NCI-H2029 treated with DMSO at 0.1 percent for 48 hours (cell line): Measurements from ENCODE around the gene GAGE12E.
"Not testable (repeated sequence)": the region's sequence is repeated elsewhere in the genome, so short reads cannot be mapped to it uniquely, and the experiment has no call there.

Experiments
- DNase-seq: peaks from one replicate; lab custom pipeline; 2025; lab: John Stamatoyannopoulos, UW

Gene GAGE12E, protein sequence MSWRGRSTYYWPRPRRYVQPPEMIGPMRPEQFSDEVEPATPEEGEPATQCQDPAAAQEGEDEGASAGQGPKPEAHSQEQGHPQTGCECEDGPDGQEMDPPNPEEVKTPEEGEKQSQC

DNA sequence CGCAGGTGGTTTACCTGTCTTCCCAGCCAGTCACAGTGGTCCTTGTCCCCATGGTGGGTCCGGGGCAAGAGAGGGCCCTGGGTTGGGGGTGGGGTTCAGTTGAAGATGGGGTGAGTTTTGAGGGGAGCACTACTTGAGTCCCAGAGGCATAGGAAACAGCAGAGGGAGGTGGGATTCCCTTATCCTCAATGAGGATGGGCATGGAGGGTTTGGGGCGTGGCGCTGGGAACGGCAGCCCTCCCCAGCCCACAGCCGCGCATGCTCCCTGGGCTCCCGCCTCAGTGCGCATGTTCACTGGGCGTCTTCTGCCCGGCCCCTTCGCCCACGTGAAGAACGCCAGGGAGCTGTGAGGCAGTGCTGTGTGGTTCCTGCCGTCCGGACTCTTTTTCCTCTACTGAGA, at the start of gene GAGE12E:
Gene GAGE12E (plus strand): TSS at position 301 of the 400 bp plus-strand sequence. CDS start 1,155 bp downstream, outside the sequence.
- not testable (repeated sequence) for DNase-seq

DNA sequence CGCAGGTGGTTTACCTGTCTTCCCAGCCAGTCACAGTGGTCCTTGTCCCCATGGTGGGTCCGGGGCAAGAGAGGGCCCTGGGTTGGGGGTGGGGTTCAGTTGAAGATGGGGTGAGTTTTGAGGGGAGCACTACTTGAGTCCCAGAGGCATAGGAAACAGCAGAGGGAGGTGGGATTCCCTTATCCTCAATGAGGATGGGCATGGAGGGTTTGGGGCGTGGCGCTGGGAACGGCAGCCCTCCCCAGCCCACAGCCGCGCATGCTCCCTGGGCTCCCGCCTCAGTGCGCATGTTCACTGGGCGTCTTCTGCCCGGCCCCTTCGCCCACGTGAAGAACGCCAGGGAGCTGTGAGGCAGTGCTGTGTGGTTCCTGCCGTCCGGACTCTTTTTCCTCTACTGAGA, 19.2 kb upstream of the GAGE12E start, which contains the start of gene GAGE12C:
Gene GAGE12C (plus strand): TSS at position 301 of the 400 bp plus-strand sequence. CDS start 1,155 bp downstream, outside the sequence.
- DNase-seq, result not testable (repeated sequence)

DNA sequence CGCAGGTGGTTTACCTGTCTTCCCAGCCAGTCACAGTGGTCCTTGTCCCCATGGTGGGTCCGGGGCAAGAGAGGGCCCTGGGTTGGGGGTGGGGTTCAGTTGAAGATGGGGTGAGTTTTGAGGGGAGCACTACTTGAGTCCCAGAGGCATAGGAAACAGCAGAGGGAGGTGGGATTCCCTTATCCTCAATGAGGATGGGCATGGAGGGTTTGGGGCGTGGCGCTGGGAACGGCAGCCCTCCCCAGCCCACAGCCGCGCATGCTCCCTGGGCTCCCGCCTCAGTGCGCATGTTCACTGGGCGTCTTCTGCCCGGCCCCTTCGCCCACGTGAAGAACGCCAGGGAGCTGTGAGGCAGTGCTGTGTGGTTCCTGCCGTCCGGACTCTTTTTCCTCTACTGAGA, 9.7 kb upstream of the GAGE12E start, which contains the start of gene GAGE12D:
Gene GAGE12D (plus strand): TSS at position 301 of the 400 bp plus-strand sequence. CDS start 1,155 bp downstream, outside the sequence.
- not testable (repeated sequence) for DNase-seq

DNA sequence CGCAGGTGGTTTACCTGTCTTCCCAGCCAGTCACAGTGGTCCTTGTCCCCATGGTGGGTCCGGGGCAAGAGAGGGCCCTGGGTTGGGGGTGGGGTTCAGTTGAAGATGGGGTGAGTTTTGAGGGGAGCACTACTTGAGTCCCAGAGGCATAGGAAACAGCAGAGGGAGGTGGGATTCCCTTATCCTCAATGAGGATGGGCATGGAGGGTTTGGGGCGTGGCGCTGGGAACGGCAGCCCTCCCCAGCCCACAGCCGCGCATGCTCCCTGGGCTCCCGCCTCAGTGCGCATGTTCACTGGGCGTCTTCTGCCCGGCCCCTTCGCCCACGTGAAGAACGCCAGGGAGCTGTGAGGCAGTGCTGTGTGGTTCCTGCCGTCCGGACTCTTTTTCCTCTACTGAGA, 9.5 kb downstream of the GAGE12E start, which contains the start of gene GAGE12F:
Gene GAGE12F (plus strand): TSS at position 301 of the 400 bp plus-strand sequence. CDS start 1,155 bp downstream, outside the sequence.
- DNase-seq, result not testable (repeated sequence)

DNA sequence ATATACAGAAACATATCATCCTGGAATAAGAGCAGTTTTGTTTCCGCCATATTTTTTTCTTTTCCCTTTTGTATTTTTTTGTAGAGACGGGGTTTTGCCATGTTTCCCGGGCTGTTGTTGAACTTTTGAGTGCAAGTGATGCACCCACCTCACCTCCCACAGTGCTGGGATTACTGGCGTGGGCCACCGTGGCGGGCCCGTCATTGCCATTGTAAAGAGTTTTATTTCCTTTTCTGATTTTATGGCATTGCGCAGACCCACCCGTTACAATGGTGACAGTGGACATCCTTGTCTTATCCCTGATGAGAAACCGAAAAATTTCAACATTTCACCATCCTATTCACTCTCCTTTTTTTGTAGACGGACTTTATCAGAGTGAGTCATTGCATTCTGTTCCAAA, 17.6 kb downstream of the GAGE12E start:
- DNase-seq, result not testable (repeated sequence)

DNA sequence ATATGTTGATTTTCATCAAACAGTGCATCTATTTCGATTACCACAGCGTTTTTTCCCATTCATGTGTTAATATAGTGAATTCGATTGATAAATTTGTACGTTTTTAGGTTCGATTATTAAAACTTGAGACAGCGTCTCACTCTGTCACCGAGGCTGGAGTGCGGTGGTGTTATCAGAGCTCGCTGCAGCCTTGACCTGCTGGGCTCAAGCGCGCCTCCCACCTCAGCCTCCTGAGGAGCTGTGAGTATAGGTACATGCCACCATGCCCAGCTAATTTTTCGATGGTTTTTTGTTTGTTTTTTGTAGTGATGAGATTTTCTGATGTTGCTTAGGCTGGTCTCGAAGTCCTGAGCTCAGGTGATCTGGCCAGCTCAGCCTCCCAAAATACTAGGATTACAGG, 18.1 kb downstream of the GAGE12E start:
- DNase-seq, result not testable (repeated sequence)

DNA sequence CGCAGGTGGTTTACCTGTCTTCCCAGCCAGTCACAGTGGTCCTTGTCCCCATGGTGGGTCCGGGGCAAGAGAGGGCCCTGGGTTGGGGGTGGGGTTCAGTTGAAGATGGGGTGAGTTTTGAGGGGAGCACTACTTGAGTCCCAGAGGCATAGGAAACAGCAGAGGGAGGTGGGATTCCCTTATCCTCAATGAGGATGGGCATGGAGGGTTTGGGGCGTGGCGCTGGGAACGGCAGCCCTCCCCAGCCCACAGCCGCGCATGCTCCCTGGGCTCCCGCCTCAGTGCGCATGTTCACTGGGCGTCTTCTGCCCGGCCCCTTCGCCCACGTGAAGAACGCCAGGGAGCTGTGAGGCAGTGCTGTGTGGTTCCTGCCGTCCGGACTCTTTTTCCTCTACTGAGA, 19.0 kb downstream of the GAGE12E start, which contains the start of gene GAGE12G:
Gene GAGE12G (plus strand): TSS at position 301 of the 400 bp plus-strand sequence. CDS start 1,155 bp downstream, outside the sequence.
- not testable (repeated sequence) for DNase-seq

DNA sequence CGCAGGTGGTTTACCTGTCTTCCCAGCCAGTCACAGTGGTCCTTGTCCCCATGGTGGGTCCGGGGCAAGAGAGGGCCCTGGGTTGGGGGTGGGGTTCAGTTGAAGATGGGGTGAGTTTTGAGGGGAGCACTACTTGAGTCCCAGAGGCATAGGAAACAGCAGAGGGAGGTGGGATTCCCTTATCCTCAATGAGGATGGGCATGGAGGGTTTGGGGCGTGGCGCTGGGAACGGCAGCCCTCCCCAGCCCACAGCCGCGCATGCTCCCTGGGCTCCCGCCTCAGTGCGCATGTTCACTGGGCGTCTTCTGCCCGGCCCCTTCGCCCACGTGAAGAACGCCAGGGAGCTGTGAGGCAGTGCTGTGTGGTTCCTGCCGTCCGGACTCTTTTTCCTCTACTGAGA, 28.6 kb downstream of the GAGE12E start, which contains the start of gene GAGE12H:
Gene GAGE12H (plus strand): TSS at position 301 of the 400 bp plus-strand sequence. CDS start 1,155 bp downstream, outside the sequence.
- DNase-seq, result not testable (repeated sequence)

DNA sequence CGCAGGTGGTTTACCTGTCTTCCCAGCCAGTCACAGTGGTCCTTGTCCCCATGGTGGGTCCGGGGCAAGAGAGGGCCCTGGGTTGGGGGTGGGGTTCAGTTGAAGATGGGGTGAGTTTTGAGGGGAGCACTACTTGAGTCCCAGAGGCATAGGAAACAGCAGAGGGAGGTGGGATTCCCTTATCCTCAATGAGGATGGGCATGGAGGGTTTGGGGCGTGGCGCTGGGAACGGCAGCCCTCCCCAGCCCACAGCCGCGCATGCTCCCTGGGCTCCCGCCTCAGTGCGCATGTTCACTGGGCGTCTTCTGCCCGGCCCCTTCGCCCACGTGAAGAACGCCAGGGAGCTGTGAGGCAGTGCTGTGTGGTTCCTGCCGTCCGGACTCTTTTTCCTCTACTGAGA, 38.1 kb downstream of the GAGE12E start, which contains the start of gene GAGE2A:
Gene GAGE2A (plus strand): TSS at position 301 of the 400 bp plus-strand sequence. CDS start 1,155 bp downstream, outside the sequence.
- DNase-seq, result not testable (repeated sequence)

DNA sequence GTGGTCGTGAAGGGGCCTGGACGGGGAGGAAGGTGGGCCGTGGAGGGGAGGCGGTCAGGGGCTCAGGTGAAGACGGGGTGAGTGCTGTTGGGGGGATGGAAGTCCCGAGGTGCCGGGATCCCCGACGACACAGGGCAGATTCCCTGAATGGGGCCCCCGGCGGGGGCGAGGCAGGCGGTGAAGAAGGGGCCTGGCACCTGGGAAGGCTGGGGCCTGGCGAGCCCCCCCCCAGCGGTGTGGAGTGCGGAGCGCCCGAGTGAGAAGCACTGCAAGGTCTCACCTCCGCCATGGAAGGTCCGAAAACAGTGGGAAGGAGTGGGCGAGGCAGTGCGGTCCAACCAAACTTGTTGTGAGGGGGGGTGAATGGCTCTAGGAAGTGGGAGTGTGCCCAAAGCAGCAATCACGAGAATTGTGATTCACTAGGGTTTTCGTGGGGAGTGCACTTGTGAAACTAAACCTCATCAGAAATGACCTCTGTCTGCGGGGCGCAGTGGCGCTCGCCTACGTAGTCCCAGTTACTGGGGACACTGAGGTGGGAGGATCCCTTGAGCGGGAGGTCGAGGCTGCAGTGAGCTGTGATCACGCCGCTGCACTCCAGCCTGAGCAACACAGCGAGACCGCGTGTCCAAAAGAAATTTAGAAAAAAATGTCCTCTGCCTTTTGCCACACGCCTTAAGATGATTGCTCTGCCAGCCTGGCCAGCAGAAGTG, 38.8 kb downstream of the GAGE12E start:
- DNase-seq, result not testable (repeated sequence)

DNA sequence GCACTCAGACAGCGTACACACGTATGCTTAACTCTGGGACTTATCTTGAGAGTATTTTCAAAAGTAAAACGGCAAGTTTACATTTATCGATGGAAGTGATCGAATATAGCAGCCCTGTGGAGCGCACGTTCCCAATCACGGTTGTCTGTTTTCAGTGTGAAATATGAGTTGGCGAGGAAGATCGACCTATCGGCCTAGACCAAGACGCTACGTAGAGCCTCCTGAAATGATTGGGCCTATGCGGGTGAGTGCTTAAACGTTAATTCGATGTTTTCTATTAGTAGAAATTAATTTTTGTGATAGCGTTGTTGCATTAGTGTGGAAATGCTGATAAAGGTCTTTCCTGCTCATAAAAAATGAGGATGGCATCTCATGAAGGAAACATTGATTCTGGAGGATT, 39.4 kb downstream of the GAGE12E start:
- DNase-seq, result not testable (repeated sequence)

DNA sequence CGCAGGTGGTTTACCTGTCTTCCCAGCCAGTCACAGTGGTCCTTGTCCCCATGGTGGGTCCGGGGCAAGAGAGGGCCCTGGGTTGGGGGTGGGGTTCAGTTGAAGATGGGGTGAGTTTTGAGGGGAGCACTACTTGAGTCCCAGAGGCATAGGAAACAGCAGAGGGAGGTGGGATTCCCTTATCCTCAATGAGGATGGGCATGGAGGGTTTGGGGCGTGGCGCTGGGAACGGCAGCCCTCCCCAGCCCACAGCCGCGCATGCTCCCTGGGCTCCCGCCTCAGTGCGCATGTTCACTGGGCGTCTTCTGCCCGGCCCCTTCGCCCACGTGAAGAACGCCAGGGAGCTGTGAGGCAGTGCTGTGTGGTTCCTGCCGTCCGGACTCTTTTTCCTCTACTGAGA, 47.6 kb downstream of the GAGE12E start, which contains the start of gene GAGE1:
Gene GAGE1 (plus strand): TSS at position 301 of the 400 bp plus-strand sequence. CDS start 1,155 bp downstream, outside the sequence.
- not testable (repeated sequence) for DNase-seq
